ENCODE measurements around the gene RAI1. TPM values are rescaled to one million over a fixed set of nuclear protein-coding genes. Genes with fewer than 3 reads are reported as not detected.

Gene RAI1
- total and polyA plus RNA-seq, 2 of the 13 experiments (the other 11 are each of a cell fraction or from before 2014, with no cell fraction given) = 3.4 to 5.2 TPM

GRCh38 chr17:17749025-17749772 is 67.9 kb downstream of the RAI1 start:
- Histone ChIP-seq H4K20me1 (ENCODE audit: insufficient read depth, low read length) (peaks cover 27% of the 10 kb centered on the region; the same call in 1 of the 2 replicates), H3K4me1 (ENCODE audit: insufficient read depth, low read length) (peaks cover 27% of the 10 kb centered on the region), H3K9ac (ENCODE audit: insufficient read depth, low read depth, low read length) (no peak overlapping the region), H3K4me3 (replicated peaks in 1 of 3; ENCODE audit: insufficient read depth in 1 of 3, low read depth in 2 of 3, low read length in 3 of 3) (no peak overlapping the region), H3K79me2 (ENCODE audit: insufficient read depth, low read length) (peaks cover 19% of the 10 kb centered on the region), H2AFZ (ENCODE audit: low read length) (no peak overlapping the region), H3K9me3 (ENCODE audit: low read length) (no peaks in the 10 kb centered on the region), H3K27ac (ENCODE audit: extremely low read length, insufficient read depth, low read length) (no peak overlapping the region), H3K36me3 (replicated peaks in 1 of 2; ENCODE audit: control insufficient read depth in 1 of 2, insufficient read depth in 2 of 2, low read length in 2 of 2) (peaks cover 1 to 5% of the 10 kb centered on the region in 2 experiments; a peak in 3 of 5 replicates), H3K4me2 (ENCODE audit: low read depth, low read length) (no peak overlapping the region), H3K27me3 (ENCODE audit: control insufficient read depth in 1 of 2, insufficient read depth in 2 of 2, low read length in 2 of 2) (no peaks in the 10 kb centered on the region)
- ChIA-PET POLR2A (no interaction called here), CTCF (ENCODE audit: low intra/inter-chr PET ratio, low total read pairs) (no interaction called here)
- intact Hi-C loops (cut with micrococcal nuclease; ENCODE audit: unreplicated experiment) = no loop called here
- DNase-seq (ENCODE audit: low spot score) (no peak), FAIRE-seq (no peak), ATAC-seq (no peak)
- no TSS peak for BruUV-seq (replicated peaks)
- 97% methylated on average over 14 of the region's 17 CpGs for WGBS (ENCODE audit: low lambda C conversion rate)
- TF ChIP-seq KLF13 (CRISPR knock-in tag; IDR thresholded peaks at IDR 0.05) = no peak
- TF ChIP-seq HOXA7 (CRISPR knock-in tag; IDR thresholded peaks at IDR 0.05) = no peak
- no peak for TF ChIP-seq ZSCAN31 (CRISPR knock-in tag; IDR thresholded peaks at IDR 0.05; ENCODE audit: low read depth)
- no peak for TF ChIP-seq SIN3B (IDR thresholded peaks at IDR 0.05; ENCODE audit: low read length)
- TF ChIP-seq, protein P1, sequence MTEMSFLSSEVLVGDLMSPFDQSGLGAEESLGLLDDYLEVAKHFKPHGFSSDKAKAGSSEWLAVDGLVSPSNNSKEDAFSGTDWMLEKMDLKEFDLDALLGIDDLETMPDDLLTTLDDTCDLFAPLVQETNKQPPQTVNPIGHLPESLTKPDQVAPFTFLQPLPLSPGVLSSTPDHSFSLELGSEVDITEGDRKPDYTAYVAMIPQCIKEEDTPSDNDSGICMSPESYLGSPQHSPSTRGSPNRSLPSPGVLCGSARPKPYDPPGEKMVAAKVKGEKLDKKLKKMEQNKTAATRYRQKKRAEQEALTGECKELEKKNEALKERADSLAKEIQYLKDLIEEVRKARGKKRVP (CRISPR knock-in tag; IDR thresholded peaks at IDR 0.05) = no peak
- TF ChIP-seq KLF16 (CRISPR knock-in tag; IDR thresholded peaks at IDR 0.05) = no peak
- TF ChIP-seq, protein P2, sequence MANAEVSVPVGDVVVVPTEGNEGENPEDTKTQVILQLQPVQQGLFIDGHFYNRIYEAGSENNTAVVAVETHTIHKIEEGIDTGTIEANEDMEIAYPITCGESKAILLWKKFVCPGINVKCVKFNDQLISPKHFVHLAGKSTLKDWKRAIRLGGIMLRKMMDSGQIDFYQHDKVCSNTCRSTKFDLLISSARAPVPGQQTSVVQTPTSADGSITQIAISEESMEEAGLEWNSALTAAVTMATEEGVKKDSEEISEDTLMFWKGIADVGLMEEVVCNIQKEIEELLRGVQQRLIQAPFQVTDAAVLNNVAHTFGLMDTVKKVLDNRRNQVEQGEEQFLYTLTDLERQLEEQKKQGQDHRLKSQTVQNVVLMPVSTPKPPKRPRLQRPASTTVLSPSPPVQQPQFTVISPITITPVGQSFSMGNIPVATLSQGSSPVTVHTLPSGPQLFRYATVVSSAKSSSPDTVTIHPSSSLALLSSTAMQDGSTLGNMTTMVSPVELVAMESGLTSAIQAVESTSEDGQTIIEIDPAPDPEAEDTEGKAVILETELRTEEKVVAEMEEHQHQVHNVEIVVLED (CRISPR knock-in tag; IDR thresholded peaks at IDR 0.05; ENCODE audit: borderline replicate concordance) = no peak
- TF ChIP-seq BATF2 (CRISPR knock-in tag; IDR thresholded peaks at IDR 0.05) = no peak
- TF ChIP-seq ZNF543 (CRISPR knock-in tag; IDR thresholded peaks at IDR 0.05) = no peak
- TF ChIP-seq ZNF484 (CRISPR knock-in tag; IDR thresholded peaks at IDR 0.05; ENCODE audit: borderline replicate concordance, low read depth) = no peak
- no peak for TF ChIP-seq PHF5A (CRISPR knock-in tag; IDR thresholded peaks at IDR 0.05; ENCODE audit: low read depth, unreplicated experiment)
- in situ Hi-C loops (cut with HindIII; ENCODE audit: extremely low pct_ligation_motif_present, low pct_unique_long_range_greater_than_20kb) = no loop called here

Data from HepG2 (cell line).